A673 (cell line): ENCODE data around the gene C1orf74.

Experiments used
- CTCF ChIP-seq: fragments of 300-800, 200-600 bp; sonication (generic); conservative IDR thresholded peaks from 2 replicates; pipeline ENCODE4 v1.5.1; 2017; ENCODE audit warnings: low read depth, mild to moderate bottlenecking, antibody characterized with exemption, low read length, moderate library complexity, mixed read lengths
- EZH2 ChIP-seq: fragments of 200-600 bp; sonication (generic); IDR thresholded peaks from 2 replicates; pipeline ENCODE4 v1.6.1; 2017; ENCODE audit warnings: borderline replicate concordance, low read depth, mild to moderate bottlenecking, mixed read lengths, antibody characterized with exemption, low read length; ENCODE audit not compliant: poor library complexity, severe bottlenecking

GRCh38 chr1:209751627-209752231 lies 32.6 kb downstream of the C1orf74 start:
- TF ChIP-seq CTCF (no peak), EZH2 (no peak)
